GF-D8 (cell line): Measurements from ENCODE around the gene LTC4S.

Experiments
- DNase-seq: peaks from one replicate; lab custom pipeline; 2025; lab: John Stamatoyannopoulos, UW

LTC4S gene

DNA sequence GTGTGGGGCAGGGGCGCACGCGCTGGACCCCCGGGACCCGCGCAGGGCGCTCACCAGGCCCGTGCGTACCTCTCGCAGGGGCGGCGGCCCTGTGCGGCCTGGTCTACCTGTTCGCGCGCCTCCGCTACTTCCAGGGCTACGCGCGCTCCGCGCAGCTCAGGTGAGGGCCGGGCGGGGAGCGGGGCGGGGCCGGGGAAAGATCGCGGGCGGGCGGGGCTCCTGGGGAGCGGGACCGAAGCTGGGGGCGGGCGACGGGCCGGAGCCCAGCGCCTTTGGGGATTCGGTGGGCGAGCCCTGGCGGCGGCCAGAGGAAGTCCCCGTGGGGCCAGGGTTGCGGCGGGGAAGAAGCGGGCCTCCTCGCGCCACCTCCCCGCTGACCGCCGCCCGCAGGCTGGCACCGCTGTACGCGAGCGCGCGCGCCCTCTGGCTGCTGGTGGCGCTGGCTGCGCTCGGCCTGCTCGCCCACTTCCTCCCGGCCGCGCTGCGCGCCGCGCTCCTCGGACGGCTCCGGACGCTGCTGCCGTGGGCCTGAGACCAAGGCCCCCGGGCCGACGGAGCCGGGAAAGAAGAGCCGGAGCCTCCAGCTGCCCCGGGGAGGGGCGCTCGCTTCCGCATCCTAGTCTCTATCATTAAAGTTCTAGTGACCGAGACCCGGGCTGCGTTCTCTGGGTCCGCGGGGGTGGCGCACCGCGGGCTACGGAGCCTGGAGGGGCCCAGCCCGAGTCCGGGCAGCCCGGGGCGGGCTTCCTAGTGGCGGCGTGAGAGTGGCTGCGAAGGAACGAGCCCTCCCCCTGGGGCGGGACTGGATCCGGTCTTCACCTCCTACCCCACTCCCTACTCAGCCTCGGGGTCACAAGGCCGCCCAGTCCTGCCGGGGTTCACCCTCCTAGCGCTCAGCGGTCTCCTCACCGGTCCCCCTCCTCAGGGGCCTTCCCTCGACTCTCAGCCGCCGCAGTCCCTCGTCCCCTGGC, 2.4 kb downstream of the LTC4S start:
- peak; percentile 59 for DNase-seq

DNA sequence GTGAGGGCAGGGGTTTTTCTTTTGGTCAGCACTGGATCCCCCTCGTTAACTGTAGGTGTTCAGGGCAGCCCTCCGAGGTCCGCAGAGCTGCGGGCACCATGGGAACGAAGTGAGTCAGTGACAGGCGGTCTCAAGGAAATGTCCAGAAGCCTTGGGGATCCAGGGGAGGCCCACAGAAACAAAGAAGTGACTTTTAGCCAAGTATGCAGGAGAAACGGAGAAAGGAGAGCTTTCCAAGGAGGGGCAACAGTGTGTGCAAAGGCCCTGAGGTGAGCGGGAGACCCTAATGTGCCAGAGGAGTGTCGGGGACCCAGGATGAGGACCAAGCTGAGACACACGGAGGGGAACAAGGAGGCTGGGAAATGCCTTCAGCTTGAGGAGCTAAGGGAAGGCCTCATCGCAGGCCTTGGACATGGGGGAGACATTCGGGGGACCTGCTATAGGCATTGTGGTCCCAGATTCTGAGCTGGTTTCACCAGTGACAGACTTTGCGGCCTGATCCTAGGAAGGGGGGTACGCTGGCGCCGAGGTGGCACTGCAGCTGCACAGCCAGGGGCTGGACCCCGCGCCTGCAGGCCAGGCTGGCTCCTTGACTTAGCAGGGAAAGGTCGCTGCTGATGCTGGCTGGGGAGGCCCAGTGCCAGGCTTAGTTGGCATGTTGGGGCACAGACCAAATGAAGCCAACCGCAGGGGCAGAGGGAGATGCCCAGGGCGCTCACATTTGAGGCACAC, 3.3 kb downstream of the LTC4S start:
- no peak for DNase-seq

DNA sequence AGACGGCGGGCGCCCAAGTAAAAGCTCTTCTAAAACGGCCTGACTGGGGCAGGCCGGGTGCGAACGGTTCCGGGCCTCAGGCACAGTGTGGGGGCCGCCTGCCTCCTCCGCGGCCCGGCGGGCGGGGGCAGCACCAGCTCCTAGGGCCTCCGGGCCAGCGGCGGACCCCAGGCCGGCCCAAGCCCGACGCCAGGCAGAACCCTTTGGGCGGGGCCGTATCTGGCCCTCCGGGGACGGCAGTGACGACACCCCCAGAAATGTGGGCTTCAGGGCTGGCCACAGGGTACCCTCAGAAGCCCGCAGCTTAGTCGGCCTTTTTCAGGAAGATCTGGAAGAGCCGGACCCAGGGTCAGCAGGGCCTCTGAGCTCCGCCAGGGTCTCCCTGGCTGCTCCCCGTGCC, 4.0 kb downstream of the LTC4S start:
- no peak for DNase-seq

DNA sequence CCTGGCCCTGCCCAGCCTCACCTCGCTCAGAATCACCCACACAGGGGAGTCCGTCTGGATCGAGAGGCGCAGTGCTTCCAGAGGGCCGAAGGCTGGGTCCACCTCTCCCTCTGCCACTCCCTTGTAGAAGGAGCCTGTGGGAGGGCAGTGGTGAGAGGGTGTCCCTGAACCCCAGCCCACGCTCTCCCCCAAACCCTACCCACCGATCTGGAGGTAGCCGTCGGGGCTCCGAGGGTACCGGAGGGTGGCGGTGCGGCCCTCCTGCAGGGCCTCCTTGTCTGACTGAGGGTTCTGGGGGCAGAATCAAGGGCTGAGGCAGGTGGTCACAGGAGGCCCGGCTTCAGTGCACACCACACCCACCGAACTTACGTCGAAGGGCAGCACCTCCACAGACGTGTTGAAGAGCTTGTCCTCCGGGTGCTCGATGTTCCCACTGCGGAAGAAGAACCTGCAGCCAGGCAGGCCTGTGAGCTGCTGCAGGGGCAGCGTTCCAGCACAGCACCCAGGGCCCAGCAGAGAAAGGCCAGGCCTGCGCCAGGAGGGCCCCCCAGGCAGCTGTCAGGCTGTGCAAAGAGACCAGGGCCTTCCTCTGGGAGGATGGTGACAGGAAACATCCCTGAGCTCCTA, 4.5 kb downstream of the LTC4S start:
- DNase-seq, result no peak

DNA sequence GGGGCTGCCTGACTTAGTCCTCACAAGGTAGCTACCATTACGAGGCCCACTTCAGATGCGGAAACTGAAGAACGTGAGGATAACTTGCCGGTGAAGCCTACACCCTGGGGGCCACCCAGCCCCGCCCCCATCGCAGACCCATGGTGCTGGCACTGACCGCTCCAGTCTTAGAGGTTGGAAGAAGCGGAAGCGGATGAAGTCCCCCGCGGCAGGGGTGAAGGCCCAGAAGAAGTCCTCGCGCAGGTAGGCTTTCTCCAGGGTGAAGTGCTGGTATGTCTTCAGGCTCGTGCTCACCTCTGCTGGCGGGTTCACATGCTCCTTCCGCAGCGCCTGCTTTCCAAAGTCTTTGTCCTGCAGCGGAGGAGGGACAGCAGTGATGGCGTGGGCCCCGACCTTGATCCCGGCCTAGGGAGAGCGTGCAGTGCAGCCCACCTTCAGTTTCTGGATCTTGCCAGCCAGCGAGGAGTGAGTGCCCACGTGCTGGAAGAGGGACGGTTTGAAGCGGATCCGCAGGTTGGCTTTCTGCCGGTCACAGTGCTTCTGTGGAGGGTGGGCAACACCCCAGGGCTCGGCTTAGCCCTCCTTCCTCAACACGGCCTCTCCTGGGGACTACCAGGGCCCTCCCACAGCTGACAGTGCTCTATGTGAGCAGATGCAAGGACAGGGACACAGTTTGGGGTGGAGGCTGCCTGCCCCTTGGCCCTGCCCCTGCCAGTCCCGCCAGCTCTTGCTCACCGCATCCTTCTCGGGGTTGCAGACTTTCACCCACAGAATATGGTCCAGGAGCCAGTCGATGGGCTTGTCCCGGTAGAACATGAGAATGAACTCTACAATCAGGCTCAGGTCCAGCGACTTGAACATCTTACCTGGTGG, 5.2 kb downstream of the LTC4S start:
- DNase-seq, result no peak

DNA sequence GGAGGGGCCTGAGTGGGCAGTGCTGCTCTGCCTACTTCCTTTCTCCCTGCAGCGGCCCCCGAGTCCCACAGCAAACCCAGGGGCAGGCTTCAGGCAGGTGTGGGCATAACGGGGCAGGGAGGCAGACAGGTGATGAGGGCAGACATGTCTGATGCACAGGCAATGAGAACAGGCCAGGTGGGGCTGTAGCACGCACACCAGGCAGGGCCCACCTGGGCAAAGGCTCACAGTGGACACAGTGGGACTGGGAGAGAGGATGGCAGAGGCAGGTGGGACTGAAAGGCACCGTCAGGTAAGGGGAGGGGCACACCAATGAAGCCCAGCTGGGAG, 5.8 kb downstream of the LTC4S start:
- DNase-seq, result no peak

DNA sequence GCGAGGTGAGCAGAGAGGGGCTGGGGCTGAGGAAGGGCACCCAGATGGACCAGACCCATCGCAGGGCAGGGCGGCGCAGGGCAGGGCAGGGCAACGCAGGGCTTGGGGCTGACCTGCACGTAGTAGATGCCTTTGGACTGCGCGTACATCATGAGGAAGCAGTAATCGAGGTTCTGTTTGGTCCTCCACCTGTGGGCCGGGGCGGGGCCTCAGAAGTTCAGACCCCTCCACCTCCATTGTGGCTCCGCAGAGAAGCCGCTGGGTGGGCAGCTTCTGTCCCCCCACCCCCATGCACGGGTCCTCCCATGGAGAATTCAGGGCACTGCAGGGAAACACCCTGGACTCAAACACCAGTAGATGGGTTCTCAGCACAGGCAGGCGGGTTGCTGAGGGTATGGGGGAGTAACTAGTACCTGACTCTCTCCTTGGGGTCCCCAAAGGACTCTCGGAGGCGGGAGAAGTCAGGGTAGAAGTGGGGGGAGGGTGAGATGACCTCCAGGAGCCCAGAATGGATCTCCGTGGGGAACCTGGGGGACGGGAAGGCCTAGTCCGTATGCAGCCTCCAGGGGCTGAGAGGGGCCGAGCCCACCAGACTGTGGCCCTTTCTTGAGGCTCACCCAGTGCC, 6.4 kb downstream of the LTC4S start:
- DNase-seq, result no peak

DNA sequence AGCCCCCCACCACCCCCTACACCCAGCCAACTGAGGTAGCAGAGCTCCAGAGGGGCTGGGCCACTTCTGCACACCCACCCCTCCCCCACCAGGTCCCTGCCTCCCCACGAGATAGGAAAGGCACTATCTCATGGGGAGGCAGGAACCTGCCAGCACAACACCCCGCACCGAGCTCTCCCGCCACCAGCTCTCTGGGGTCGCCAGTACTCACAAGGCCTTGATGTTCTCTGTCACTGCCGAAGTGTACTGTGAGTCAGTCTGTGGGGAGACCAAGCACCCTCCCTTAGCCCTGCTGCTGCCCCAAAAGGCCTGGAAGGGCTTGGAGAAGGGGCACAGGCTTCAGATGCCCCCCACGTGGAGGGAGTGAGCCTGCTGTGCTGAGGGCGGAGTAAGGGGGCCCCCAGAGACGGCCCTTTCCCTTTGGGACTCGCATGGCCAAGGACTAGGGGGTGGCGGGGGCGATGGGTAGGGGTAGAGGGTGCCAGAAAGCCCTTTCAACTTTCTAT, 7.0 kb downstream of the LTC4S start:
- DNase-seq, result no peak

DNA sequence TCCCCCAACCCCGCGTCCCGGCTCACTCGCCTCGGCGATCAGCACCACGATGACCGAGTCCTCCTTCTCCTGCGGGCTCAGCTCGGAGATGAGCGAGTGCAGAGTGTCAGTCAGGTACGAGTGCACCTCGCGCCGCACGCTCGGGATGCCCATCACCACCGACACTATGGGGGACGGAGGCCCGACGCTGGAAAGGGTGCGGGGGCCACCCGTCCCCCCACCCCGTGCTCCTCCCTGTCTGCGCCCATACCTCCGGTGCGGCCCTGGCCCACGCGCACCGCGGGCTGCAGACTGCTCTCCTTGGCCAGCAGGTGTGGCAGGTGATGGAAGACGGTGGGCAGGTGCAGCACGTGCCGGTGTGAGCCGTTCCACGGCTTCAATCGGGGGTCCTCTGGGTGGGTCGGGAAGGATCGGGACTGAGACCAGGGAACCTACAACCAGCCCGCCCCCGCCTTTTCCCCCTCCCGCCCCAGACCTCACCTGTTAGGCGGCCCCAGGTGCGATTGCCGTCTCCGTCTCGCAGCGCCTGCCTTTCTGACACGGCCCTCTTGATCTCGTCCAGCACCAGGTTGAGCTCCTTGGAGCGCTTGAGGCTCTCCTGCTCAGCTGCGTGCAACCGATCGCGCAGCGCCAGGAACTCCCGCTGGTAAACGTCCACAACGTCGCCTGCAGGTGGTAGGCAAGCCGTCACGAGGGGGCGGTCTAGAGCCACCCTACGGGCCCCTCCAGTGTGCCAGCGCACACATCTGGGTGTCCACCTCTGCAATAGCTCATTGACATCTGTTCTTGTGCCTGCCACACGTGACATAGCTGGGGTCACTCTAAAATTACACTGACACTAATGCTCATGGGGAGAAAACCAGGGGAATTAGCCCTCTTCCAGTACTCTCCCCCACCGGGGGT, 7.8 kb downstream of the LTC4S start:
- DNase-seq, result no peak

DNA sequence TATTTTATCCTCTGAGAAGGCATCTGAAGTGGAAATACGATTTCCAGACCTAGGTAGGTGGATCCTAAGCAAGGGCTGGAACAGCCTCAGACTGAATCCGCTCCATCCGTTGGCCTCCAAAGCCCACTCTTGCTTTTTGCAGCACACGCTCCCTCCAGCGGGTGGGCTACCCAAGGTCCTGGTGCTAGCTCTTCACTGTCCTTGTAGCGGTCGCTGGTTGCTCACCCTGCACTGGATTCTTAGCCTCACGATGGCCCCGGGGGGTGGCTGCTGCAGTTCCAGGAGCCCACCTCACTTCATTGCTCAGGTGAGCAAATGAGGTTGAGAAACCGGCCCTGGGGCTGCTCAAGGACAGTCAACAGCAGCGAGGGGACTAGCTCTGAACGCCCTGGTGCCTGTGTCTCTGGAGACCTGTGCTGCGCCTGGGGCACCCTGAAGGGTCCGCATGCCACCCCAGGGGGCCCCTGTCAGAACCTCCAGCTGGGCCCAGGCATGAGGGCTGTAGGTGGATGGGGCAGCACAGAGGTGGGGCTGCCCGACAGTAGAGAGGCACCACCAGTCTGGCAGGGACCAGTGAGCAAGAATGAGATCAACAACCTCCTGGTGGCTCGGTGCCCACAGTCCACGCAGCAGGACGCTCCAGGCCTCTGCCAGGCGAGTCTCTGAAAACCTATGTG, 8.6 kb downstream of the LTC4S start:
- DNase-seq, result no peak

DNA sequence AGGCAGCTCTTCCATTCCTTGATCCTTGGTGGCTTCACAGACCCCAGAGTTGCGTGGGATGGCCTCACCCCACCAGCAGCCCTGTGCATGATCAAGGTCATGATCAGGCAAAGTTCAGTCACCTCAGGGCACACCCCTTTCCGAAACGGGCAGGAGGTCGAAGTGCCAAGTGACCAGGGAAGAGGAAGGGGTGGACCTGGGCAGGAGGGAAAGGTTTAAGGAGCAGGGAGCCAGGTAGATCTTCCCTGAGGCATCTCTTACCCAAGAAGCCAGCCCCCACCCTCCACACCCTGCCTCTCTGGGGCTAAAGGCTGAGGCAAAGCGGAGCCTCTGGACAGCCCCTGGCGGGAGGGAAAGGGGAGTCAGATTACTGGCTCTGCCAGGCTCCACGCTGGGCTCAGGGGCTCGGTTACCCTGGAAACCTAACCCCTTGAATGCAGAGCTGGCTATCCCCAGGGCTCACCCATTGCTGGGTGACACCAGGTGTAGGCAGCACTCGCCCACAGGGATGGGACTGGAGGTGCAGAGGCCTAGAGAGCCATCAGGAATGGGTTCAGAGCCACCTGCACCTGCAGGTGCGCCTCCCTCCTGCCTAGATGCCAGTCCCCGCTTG, 9.3 kb downstream of the LTC4S start:
- DNase-seq, result no peak

DNA sequence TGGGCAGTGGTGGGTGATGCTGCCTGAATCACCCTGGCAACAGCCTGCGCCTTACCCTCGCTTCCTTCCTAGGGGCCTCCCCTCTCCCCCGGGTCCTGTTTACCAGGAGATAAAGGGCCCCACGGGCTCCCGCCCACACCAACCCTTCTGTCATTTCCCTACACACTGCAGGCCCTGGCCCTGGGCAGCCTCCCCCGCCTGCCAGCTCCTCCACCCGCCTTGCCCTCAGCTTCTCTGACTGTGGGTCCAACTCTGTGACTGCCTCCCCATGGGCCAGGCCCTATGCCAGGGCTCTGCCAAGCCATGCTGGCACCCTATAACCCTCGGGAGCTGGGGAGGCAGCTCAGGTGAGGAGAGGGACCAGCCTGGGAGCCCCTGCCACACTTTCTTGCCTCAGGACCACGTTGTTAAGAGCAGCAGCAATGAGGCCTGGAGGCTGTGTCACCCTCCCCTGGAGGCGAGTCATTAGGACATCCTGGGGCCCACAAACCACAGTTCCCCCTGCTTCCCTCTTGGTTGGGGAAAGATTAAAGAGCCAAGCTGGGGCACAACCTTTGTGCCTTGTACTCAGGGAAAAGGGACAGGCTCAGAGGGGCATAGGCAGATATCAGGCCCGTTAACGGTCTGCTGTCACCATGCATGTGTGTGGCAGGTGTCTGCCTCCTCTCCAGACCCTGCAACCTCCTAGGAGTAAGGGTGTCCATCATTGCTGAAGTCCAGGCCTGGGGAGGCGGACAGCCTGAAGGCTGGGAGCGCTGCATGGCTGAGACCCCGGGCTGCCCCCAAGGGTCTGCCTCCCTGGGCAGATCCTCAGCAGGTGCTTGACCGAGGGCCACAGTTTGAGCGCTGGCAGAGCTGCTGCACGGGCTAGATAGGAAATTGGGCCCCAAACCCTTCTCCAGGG, 10.1 kb downstream of the LTC4S start:
- DNase-seq, result peak; percentile 86

DNA sequence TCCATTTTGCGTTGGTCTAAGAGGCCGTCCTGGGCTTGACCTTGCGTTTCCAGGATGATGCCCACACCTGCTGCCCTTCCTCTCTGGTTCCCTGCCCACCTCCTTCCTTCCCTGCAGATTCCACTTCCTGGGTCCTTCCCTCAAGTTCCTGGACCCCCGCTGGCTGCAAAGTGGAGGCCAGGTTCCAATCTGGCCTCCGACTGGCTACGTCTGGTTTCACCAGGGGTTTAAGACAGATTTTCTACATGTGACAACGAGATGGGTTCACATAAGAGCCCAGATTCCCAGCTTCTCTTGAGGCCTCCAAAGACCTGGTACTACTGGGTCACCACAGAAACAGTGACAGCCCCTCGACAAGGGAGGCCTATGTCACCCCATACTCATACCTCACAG, 10.8 kb downstream of the LTC4S start:
- no peak for DNase-seq

DNA sequence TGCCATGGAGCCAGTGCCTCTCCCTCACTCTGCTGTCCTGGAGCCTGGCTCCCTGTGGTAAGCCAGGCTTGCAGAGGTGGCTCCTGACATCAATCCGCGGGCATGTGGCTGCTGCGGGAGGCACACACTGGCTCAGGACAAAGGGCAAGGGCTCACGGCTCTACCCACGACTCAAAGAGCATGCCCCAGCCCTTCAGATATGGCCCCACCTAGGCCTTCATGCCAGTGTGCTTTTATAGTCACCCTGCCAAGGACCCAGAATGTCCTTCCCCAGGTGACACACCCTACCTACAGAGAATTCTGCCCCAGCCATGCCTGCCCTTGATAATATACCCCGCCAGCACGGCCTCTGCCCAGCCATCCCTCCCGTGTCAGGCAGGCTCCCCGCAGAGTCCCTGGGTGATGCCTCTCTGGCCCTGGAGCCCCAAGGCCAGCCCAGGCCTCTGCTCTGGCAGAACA, 11.3 kb downstream of the LTC4S start:
- no peak for DNase-seq

DNA sequence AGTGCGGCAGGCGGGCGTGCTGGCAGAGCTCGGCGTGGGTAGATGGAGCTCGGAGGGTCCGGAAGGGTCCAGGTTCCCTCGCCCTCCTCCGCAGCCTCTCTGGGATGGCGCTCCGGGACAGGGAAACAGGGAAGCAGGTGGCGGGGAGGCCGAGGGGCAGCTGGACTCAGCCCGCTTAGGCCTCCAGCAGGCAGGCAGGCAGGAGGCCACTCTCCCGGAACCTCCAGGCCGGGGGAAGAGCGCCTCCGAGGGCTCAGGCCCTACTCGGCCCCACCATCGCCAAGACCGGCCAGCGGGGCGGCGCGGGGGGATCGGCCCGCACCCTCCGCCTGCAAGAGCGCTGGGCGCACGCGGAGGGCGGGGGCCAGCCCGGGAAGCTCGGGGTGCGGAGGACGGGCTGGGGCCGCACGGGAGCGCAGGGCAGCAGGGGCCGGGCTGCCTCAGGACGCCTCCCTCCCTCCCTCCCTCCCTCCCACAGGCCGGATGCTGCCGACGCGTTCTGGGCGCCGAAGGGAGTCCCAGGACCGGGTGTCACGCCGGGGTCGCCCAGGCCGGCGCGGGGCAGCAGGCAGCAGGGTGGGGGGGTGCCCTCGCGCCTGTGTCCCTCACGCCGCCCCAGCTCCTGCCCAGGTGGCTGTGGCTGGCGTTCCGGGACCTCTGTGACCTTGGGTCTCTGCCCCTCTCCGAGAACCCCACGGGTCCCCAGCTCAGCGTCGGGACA, 11.9 kb downstream of the LTC4S start:
- no peak for DNase-seq

DNA sequence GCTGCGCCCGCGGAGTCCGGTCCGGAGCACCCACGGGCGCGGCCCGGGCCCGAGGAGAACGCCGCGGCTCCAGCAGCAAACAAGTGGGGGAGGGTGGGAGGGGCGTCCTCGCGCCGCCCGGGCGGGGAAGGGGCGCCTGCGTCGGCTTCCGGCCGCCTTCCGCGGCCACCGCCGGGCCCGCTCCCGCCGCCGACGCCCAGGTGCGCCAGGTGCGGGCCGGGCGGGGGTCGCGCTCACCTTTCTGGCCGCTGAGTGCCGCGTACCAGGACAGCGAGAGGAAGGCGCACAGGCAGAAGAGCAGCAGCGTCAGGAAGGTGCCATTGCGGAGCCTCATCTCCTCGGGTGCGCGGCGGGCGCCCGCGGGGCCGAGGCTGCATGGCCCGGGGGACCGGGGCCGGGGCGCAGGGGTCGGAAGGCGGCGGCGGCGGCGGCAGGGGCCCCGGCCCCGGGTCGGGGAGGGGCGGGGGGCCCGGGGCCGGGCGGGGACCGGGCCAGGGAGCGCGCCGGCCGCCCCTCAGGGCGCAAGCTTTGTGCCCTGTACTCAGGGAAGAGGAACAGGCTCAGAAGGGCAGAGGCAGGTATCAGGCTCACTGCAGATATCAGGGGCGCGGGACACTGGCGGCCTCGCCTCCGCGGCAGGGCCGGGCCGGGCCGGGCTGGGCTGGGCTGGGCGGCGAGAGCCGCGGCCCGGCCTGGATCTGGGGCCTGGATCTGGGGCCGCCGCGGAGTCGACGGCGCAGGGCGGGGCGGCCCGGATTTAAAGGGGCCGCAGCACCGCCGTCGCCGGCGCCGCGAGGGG, 12.7 kb downstream of the LTC4S start, which contains the start of gene MGAT4B:
Gene MGAT4B, minus strand, starts transcription at position 617 of the 799 bp plus-strand sequence. Its CDS starts 283 bp downstream, at position 334.
- DNase-seq, result peak; percentile 13
